ENCODE results near the gene PTPRN2. TPM values are rescaled to one million over a fixed set of nuclear protein-coding genes. Genes with fewer than 3 reads are reported as not detected.

PTPRN2 gene
- total RNA-seq, 4 donors from 2014 or later: 14.9 to 34.3 (median 21.3) TPM

- Histone ChIP-seq H3K27ac (no peak overlapping the region), H3K4me1 (no peaks in the 10 kb centered on the region), H3K9me3 (peaks cover 0 to 8% (median 0%) of the 10 kb centered on the region in 4 donors), H3K36me3 (no peaks in the 10 kb centered on the region), H3K4me3 (no peak overlapping the region), H3K27me3 (no peaks in the 10 kb centered on the region)
- no peak for DNase-seq
- TF ChIP-seq, protein P1, sequence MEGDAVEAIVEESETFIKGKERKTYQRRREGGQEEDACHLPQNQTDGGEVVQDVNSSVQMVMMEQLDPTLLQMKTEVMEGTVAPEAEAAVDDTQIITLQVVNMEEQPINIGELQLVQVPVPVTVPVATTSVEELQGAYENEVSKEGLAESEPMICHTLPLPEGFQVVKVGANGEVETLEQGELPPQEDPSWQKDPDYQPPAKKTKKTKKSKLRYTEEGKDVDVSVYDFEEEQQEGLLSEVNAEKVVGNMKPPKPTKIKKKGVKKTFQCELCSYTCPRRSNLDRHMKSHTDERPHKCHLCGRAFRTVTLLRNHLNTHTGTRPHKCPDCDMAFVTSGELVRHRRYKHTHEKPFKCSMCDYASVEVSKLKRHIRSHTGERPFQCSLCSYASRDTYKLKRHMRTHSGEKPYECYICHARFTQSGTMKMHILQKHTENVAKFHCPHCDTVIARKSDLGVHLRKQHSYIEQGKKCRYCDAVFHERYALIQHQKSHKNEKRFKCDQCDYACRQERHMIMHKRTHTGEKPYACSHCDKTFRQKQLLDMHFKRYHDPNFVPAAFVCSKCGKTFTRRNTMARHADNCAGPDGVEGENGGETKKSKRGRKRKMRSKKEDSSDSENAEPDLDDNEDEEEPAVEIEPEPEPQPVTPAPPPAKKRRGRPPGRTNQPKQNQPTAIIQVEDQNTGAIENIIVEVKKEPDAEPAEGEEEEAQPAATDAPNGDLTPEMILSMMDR (IDR thresholded peaks at IDR 0.05): no peak
- no peak for TF ChIP-seq POLR2A (IDR thresholded peaks at IDR 0.05)
These were observed 656.6 kb downstream of the PTPRN2 start for GRCh38 chr7:157930926-157931466.

GRCh38 chr7:157930441-157930840 is 657.2 kb downstream of the PTPRN2 start:
- no peaks in the 10 kb centered on the region for H3K4me1 ChIP-seq

GRCh38 chr7:157929671-157930070 is 658.0 kb downstream of the PTPRN2 start:
- TF ChIP-seq, protein P1 (IDR thresholded peaks at IDR 0.05): no peak
- TF ChIP-seq POLR2A (IDR thresholded peaks at IDR 0.05): no peak
- no peaks in the 10 kb centered on the region for H3K4me1 ChIP-seq
- H3K36me3 ChIP-seq: no peaks in the 10 kb centered on the region
- H3K27me3 ChIP-seq: no peaks in the 10 kb centered on the region
- peaks cover 0 to 8% (median 0%) of the 10 kb centered on the region in 4 donors for H3K9me3 ChIP-seq
- H3K4me3 ChIP-seq: no peak overlapping the region
- H3K27ac ChIP-seq: no peak overlapping the region
- no peak for DNase-seq

More at GRCh38 chr7:157930441-157930840, 657.2 kb downstream of the PTPRN2 start:
- Histone ChIP-seq H3K27ac (no peak overlapping the region), H3K9me3 (peaks cover 0 to 8% (median 0%) of the 10 kb centered on the region in 4 donors), H3K27me3 (no peaks in the 10 kb centered on the region), H3K4me3 (no peak overlapping the region), H3K36me3 (no peaks in the 10 kb centered on the region)
- DNase-seq: no peak
- TF ChIP-seq, protein P1 (IDR thresholded peaks at IDR 0.05): no peak
- TF ChIP-seq POLR2A (IDR thresholded peaks at IDR 0.05): no peak

GRCh38 chr7:157928808-157929425 is 658.7 kb downstream of the PTPRN2 start:
- DNase-seq: no peak
- Histone ChIP-seq H3K27ac (no peak overlapping the region), H3K36me3 (no peaks in the 10 kb centered on the region), H3K4me1 (no peaks in the 10 kb centered on the region), H3K4me3 (no peak overlapping the region), H3K27me3 (no peaks in the 10 kb centered on the region), H3K9me3 (peaks cover 0 to 4% (median 2%) of the 10 kb centered on the region in 4 donors)
- TF ChIP-seq, protein P1 (IDR thresholded peaks at IDR 0.05): no peak
- TF ChIP-seq POLR2A (IDR thresholded peaks at IDR 0.05): no peak

DNA sequence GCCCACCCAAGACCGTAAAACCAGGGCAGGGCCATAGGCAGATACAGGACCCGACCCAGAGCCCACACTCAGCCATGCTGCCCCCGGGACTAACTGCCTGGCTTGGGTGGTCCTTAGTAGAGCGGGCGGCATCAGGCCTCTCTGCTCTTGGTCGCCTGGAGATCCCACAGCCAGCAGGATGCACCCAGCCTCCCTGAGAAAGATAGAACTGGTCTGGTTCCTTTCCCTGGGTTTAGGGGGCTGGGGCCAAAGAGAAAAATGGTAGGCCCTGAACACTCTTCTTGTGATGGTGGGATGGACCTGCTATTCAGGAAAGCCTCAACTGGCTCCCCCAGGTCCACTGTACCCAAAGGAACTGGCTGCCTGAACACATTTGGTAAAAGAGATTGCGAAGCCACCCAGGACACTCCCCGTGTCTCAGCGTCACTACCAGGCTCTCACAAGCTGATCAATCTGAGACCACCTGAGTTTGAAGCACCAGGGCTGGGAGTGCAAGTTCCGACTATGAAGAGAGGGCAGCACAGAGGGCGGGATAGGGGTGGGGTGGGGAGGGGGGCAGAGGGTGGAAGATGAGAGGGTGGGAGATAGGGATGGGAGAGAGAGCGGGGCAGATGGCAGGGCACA is 659.3 kb downstream of the PTPRN2 start:
- DNase-seq: no peak
- Histone ChIP-seq H3K4me3 (no peak overlapping the region), H3K9me3 (peaks cover 0 to 4% (median 2%) of the 10 kb centered on the region in 4 donors), H3K36me3 (no peaks in the 10 kb centered on the region), H3K4me1 (no peaks in the 10 kb centered on the region), H3K27ac (no peak overlapping the region), H3K27me3 (no peaks in the 10 kb centered on the region)
- TF ChIP-seq, protein P1 (IDR thresholded peaks at IDR 0.05): no peak
- TF ChIP-seq POLR2A (IDR thresholded peaks at IDR 0.05): no peak
